ENCODE data around the gene RASGEF1B. TPM values are rescaled to one million over a fixed set of nuclear protein-coding genes. Genes with fewer than 3 reads are reported as not detected.

The RASGEF1B gene
- total and polyA plus RNA-seq, 12 donors: 5.6 to 27.2 (median 8.8) TPM

GRCh38 chr4:81509822-81510221 lies 38.1 kb upstream of the RASGEF1B start:
- Histone ChIP-seq H3K4me1 (replicated peaks in 1 of 2) (no peaks in the 10 kb centered on the region), H3K27ac (no peak overlapping the region), H3K36me3 (replicated peaks in 1 of 2) (no peaks in the 10 kb centered on the region), H3K4me3 (no peak overlapping the region), H3K27me3 (no peaks in the 10 kb centered on the region), H3K9me3 (replicated peaks in 1 of 3) (no peaks in the 10 kb centered on the region)
- TF ChIP-seq CTCF (IDR thresholded peaks at IDR 0.05): no peak
- TF ChIP-seq POLR2A (IDR thresholded peaks at IDR 0.05): no peak
- intact Hi-C loops (cut with DNase I): no loop called here
- DNase-seq: no peak
- WGBS, 4 donors: 63 to 80% (median 71%) methylated on average over 7 of the region's 7 CpGs

GRCh38 chr4:81509191-81509590 lies 37.5 kb upstream of the RASGEF1B start:
- H3K4me3 ChIP-seq: no peak overlapping the region
- no peaks in the 10 kb centered on the region for H3K27me3 ChIP-seq
- peak overlapping the region in 1 of 5 donors; percentile 51 for H3K27ac ChIP-seq
- TF ChIP-seq CTCF (IDR thresholded peaks at IDR 0.05): no peak
- TF ChIP-seq POLR2A (IDR thresholded peaks at IDR 0.05): no peak
- WGBS, 4 donors: 64 to 74% (median 71%) methylated on average over 3 of the region's 3 CpGs
- intact Hi-C loops (cut with DNase I): no loop called here
- no peaks in the 10 kb centered on the region for H3K36me3 ChIP-seq (replicated peaks in 1 of 2)
- H3K4me1 ChIP-seq (replicated peaks in 1 of 2): no peaks in the 10 kb centered on the region
- H3K9me3 ChIP-seq (replicated peaks in 1 of 3): no peaks in the 10 kb centered on the region
- DNase-seq: no peak

DNA sequence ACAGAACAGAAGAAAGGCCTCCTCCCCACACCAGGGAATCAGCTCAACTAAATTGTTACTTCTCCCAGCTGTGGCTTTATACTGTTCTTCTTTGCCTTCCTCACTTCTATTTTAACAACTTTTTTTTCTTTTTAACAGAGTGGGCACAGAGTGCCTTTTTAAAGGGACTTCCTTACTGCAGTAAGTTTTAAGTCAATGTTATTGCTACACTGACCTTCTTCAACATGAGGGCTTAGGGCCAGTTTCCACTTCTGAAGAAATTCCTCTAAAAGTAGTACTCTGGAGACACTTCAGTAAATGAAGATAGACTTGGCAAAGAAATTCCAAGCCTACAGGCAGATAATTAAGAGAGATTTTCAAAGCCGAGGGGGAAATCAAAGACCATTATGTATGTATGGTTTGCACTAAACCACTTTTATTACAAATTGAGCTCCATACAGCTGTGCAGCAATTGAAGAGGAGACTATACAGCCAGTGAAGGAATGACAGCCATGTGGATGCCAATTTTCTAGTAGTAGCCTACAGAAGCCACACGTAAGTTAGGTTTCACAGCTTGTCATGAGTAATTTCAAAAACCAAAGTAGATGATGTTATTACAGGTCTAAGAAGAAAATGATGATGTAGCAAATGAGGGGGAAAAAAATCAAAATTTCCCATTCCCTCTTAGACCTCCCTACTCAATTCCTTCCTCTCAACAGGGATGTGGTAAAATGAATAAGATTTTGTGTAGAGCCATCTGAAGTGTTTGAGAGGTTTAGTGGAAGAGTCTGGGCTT lies 36.9 kb upstream of the RASGEF1B start:
- DNase-seq: no peak
- intact Hi-C loops (cut with DNase I): no loop called here
- H3K27me3 ChIP-seq: no peaks in the 10 kb centered on the region
- H3K4me1 ChIP-seq (replicated peaks in 1 of 2): no peaks in the 10 kb centered on the region
- TF ChIP-seq CTCF (IDR thresholded peaks at IDR 0.05) (no peak), POLR2A (IDR thresholded peaks at IDR 0.05) (no peak)
- H3K27ac ChIP-seq: peak overlapping the region in 3 of 5 donors; percentile 2 to 51 (median 4)
- 60 to 72% (median 64%) methylated on average over 2 of the region's 2 CpGs for WGBS, 4 donors
- no peaks in the 10 kb centered on the region for H3K9me3 ChIP-seq (replicated peaks in 1 of 3)
- no peak overlapping the region for H3K4me3 ChIP-seq
- H3K36me3 ChIP-seq (replicated peaks in 1 of 2): no peaks in the 10 kb centered on the region

GRCh38 chr4:81507530-81507929 lies 35.8 kb upstream of the RASGEF1B start:
- Histone ChIP-seq H3K4me3 (no peak overlapping the region), H3K9me3 (replicated peaks in 1 of 3) (no peaks in the 10 kb centered on the region), H3K4me1 (replicated peaks in 1 of 2) (no peaks in the 10 kb centered on the region), H3K36me3 (replicated peaks in 1 of 2) (no peaks in the 10 kb centered on the region), H3K27me3 (no peaks in the 10 kb centered on the region), H3K27ac (no peak overlapping the region)
- no peak for DNase-seq
- intact Hi-C loops (cut with DNase I): no loop called here
- 36 to 100% (median 94%) methylated on average over 1 of the region's 1 CpG for WGBS, 4 donors
- TF ChIP-seq CTCF (IDR thresholded peaks at IDR 0.05) (no peak), POLR2A (IDR thresholded peaks at IDR 0.05) (no peak)
